Ishikawa (cell line): Measurements from ENCODE around the gene FRMD6.

Experiments
- CEBPB ChIP-seq: IDR thresholded peaks from 2 replicates; pipeline ENCODE4 v1.6.1; 2012
- CREB1 ChIP-seq: IDR thresholded peaks from 2 replicates; pipeline ENCODE4 v1.6.1; 2012; ENCODE audit warnings: low read depth
- EGR1 ChIP-seq: IDR thresholded peaks from 2 replicates; pipeline ENCODE4 v1.6.1; 2012
- EP300 ChIP-seq: IDR thresholded peaks from 2 replicates; pipeline ENCODE4 v1.6.1; 2012; ENCODE audit warnings: borderline replicate concordance
- FOXM1 ChIP-seq: IDR thresholded peaks from 2 replicates; pipeline ENCODE4 v1.6.1; 2012; ENCODE audit warnings: low read depth, borderline replicate concordance
- MAX ChIP-seq: IDR thresholded peaks from 2 replicates; pipeline ENCODE4 v1.6.1; 2012
- NFIC ChIP-seq: IDR thresholded peaks from 2 replicates; pipeline ENCODE4 v1.6.1; 2012
- RAD21 ChIP-seq: IDR thresholded peaks from 2 replicates; pipeline ENCODE4 v1.6.1; 2012; ENCODE audit warnings: low read depth
- REST ChIP-seq: IDR thresholded peaks from 2 replicates; pipeline ENCODE4 v1.6.1; 2012; ENCODE audit warnings: low read depth, mild to moderate bottlenecking
- TAF1 ChIP-seq: IDR thresholded peaks from 2 replicates; pipeline ENCODE4 v1.6.1; 2012; ENCODE audit warnings: low read depth, mild to moderate bottlenecking
- TCF12 ChIP-seq: IDR thresholded peaks from 2 replicates; pipeline ENCODE4 v1.6.1; 2012; ENCODE audit warnings: low read depth
- TEAD4 ChIP-seq: IDR thresholded peaks from 2 replicates; pipeline ENCODE4 v1.6.1; 2012
- USF1 ChIP-seq: IDR thresholded peaks from 2 replicates; pipeline ENCODE4 v1.6.1; 2012
- YY1 ChIP-seq: IDR thresholded peaks from 2 replicates; pipeline ENCODE4 v1.6.1; 2012; ENCODE audit warnings: low read depth
- ZBTB7A ChIP-seq: IDR thresholded peaks from 2 replicates; pipeline ENCODE4 v1.6.1; 2012; ENCODE audit warnings: low read depth

The FRMD6 gene

GRCh38 chr14:51651388-51652167 lies at the start of gene FRMD6:
Gene FRMD6, plus strand, starts transcription at chr14:51651910. Its CDS starts 37,927 bp downstream, at chr14:51689837.
- TF ChIP-seq ZBTB7A = peak; percentile 4; the same call in 1 of the 2 replicates
- TF ChIP-seq MAX = peak; percentile 61
- peak; percentile 38; the same call in 1 of the 2 replicates for TF ChIP-seq EP300
- TF ChIP-seq EGR1 = peak; percentile 39
- TF ChIP-seq TAF1 = peak; percentile 70
- TF ChIP-seq FOXM1 = no peak

GRCh38 chr14:51602310-51602709 lies 49.4 kb upstream of the FRMD6 start:
- TF ChIP-seq TCF12 (no peak), TEAD4 (no peak), USF1 (no peak), CEBPB (no peak), EP300 (no peak), EGR1 (no peak), MAX (no peak), YY1 (no peak), NFIC (no peak), TAF1 (no peak), REST (no peak), CREB1 (no peak), FOXM1 (no peak)

GRCh38 chr14:51603495-51603894 lies 48.2 kb upstream of the FRMD6 start:
- TF ChIP-seq EGR1 (no peak), TEAD4 (no peak), EP300 (no peak), RAD21 (no peak), USF1 (no peak), REST (no peak), MAX (no peak), NFIC (no peak)

- TF ChIP-seq USF1 (no peak), CREB1 (no peak), CEBPB (no peak), EP300 (no peak), TAF1 (no peak), TCF12 (no peak), YY1 (no peak), EGR1 (no peak), ZBTB7A (no peak), MAX (no peak), TEAD4 (no peak)
Measured at GRCh38 chr14:51604073-51604472, 47.6 kb upstream of the FRMD6 start.

- TF ChIP-seq USF1 (no peak), NFIC (no peak), MAX (no peak), YY1 (no peak), TCF12 (no peak), TAF1 (no peak), TEAD4 (no peak), RAD21 (no peak), ZBTB7A (no peak), EP300 (no peak), CEBPB (no peak), CREB1 (no peak), REST (no peak), EGR1 (no peak), FOXM1 (no peak)
Measured at GRCh38 chr14:51605575-51605974, 46.1 kb upstream of the FRMD6 start.
